Measurements from ENCODE around the gene FBLN1. TPM values are rescaled to one million over a fixed set of nuclear protein-coding genes. Genes with fewer than 3 reads are reported as not detected.
"Not testable (repeated sequence)": the region's sequence is repeated elsewhere in the genome, so short reads cannot be mapped to it uniquely, and the experiment has no call there.

FBLN1 gene
- total RNA-seq, 4 donors from 2014 or later: 33.7 to 546 (median 86.3) TPM

DNA sequence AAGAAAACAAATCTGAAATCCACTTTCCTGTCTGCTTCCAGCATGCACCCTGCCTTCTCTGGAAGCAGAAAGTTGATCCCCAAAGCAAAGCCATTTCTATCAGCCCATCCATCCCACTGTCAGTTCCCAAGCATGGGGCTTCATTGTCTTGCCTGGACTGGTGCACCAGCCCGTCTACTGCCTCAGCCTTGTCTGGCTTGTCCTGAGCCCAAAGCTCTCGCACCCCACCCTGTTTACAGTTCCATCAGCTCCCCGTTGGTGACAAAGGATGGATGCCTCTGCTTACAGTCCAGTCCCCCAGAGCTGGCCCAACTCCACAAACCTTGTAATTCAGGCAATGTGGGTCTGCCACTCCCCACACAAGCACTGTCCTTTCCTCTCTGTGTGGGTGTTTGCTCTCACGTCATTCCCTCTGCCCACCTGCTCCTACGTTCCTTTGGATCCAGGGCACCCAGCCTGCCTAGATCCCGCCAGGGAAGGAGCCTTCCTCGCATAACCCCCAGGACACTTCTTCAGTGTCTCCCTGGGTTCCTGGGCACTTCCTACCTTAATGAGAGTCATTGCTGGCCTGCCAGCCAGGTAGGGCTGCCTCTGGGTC is 38.8 kb downstream of the FBLN1 start:
- TF ChIP-seq, protein P1, sequence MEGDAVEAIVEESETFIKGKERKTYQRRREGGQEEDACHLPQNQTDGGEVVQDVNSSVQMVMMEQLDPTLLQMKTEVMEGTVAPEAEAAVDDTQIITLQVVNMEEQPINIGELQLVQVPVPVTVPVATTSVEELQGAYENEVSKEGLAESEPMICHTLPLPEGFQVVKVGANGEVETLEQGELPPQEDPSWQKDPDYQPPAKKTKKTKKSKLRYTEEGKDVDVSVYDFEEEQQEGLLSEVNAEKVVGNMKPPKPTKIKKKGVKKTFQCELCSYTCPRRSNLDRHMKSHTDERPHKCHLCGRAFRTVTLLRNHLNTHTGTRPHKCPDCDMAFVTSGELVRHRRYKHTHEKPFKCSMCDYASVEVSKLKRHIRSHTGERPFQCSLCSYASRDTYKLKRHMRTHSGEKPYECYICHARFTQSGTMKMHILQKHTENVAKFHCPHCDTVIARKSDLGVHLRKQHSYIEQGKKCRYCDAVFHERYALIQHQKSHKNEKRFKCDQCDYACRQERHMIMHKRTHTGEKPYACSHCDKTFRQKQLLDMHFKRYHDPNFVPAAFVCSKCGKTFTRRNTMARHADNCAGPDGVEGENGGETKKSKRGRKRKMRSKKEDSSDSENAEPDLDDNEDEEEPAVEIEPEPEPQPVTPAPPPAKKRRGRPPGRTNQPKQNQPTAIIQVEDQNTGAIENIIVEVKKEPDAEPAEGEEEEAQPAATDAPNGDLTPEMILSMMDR (IDR thresholded peaks at IDR 0.05): no peak
- no peak for TF ChIP-seq POLR2A (IDR thresholded peaks at IDR 0.05)
- Histone ChIP-seq H3K36me3 (peaks cover 0 to 55% (median 8%) of the 10 kb centered on the region in 3 donors), H3K27me3 (no peaks in the 10 kb centered on the region), H3K27ac (peak overlapping the region in 3 of 4 donors; percentile 11 to 39 (median 33)), H3K4me1 (peaks cover 10 to 49% (median 31%) of the 10 kb centered on the region in 3 donors), H3K9me3 (no peaks in the 10 kb centered on the region), H3K4me3 (no peak overlapping the region)
- intact Hi-C loops (cut with DNase I): no loop called here
- WGBS, 2 donors: 84 to 86% methylated on average over 7 of the region's 7 CpGs
- DNase-seq: no peak

- H3K9me3 ChIP-seq: no peaks in the 10 kb centered on the region
- no peaks in the 10 kb centered on the region for H3K27me3 ChIP-seq
- H3K4me1 ChIP-seq: peaks cover 7 to 44% (median 26%) of the 10 kb centered on the region in 3 donors
- WGBS, 2 donors: 85% methylated on average over 6 to 14 of the region's 19 CpGs
- peak overlapping the region in 3 of 4 donors; percentile 11 to 39 (median 33) for H3K27ac ChIP-seq
- H3K4me3 ChIP-seq: no peak overlapping the region
- no peak for DNase-seq
- peaks cover 0 to 61% (median 11%) of the 10 kb centered on the region in 3 donors for H3K36me3 ChIP-seq
- TF ChIP-seq, protein P1 (IDR thresholded peaks at IDR 0.05): no peak
- no peak for TF ChIP-seq POLR2A (IDR thresholded peaks at IDR 0.05)
- intact Hi-C loops (cut with DNase I): no loop called here
These were observed 39.4 kb downstream of the FBLN1 start for GRCh38 chr22:45542001-45542520.

GRCh38 chr22:45542736-45543135 is 40.1 kb downstream of the FBLN1 start:
- H3K9me3 ChIP-seq; H3K27me3 ChIP-seq; H3K4me3 ChIP-seq; intact Hi-C loops (cut with DNase I); DNase-seq: not testable (repeated sequence)
- Histone ChIP-seq H3K36me3 (peaks cover 1 to 68% (median 12%) of the 10 kb centered on the region in 3 donors), H3K4me1 (peaks cover under 1 to 40% (median 19%) of the 10 kb centered on the region in 3 donors), H3K27ac (peak overlapping the region in 2 of 4 donors; percentile 5 to 9)
- WGBS, 2 donors: 87 to 94% methylated on average over 9 to 11 of the region's 13 CpGs

DNA sequence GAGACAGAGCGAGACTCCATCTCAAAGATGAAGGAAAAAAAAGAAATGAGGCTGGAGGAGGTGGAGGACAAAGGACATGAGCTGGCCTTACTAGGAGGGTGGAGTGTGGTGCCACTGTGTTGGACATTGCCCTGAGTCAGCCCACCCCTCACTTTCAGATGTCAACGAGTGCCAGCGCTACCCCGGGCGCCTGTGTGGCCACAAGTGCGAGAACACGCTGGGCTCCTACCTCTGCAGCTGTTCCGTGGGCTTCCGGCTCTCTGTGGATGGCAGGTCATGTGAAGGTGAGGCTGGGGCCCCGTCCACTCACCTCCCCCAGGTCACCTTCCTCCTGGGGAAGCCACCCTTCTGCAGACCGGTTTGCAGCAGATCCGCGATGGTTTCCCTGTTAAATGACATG is 40.6 kb downstream of the FBLN1 start:
- WGBS, 2 donors: 89 to 91% methylated on average over 10 of the region's 13 CpGs
- no peak overlapping the region for H3K4me3 ChIP-seq
- no peak for DNase-seq
- H3K9me3 ChIP-seq: no peaks in the 10 kb centered on the region
- TF ChIP-seq, protein P1 (IDR thresholded peaks at IDR 0.05): no peak
- TF ChIP-seq POLR2A (IDR thresholded peaks at IDR 0.05): no peak
- peaks cover 0 to 40% (median 16%) of the 10 kb centered on the region in 3 donors for H3K4me1 ChIP-seq
- H3K27me3 ChIP-seq: no peaks in the 10 kb centered on the region
- intact Hi-C loops (cut with DNase I): no loop called here
- H3K36me3 ChIP-seq: peaks cover 3 to 73% (median 12%) of the 10 kb centered on the region in 3 donors
- H3K27ac ChIP-seq: peak overlapping the region in 2 of 4 donors; percentile 0 to 47

GRCh38 chr22:45544588-45545170 is 42.0 kb downstream of the FBLN1 start:
- TF ChIP-seq, protein P1 (IDR thresholded peaks at IDR 0.05): no peak
- no peak for TF ChIP-seq POLR2A (IDR thresholded peaks at IDR 0.05)
- intact Hi-C loops (cut with DNase I): no loop called here
- peak overlapping the region; percentile 30 to 47 (median 40) for H3K27ac ChIP-seq
- no peaks in the 10 kb centered on the region for H3K27me3 ChIP-seq
- DNase-seq: no peak
- H3K36me3 ChIP-seq: peaks cover 3 to 77% (median 12%) of the 10 kb centered on the region in 3 donors
- H3K4me3 ChIP-seq: no peak overlapping the region
- no peaks in the 10 kb centered on the region for H3K9me3 ChIP-seq
- peaks cover 13 to 40% (median 17%) of the 10 kb centered on the region in 3 donors for H3K4me1 ChIP-seq
- WGBS, 2 donors: 63 to 100% methylated on average over 2 of the region's 12 CpGs
